ENCODE data around the gene H2AZ2.
"Not testable (repeated sequence)": the region's sequence is repeated elsewhere in the genome, so short reads cannot be mapped to it uniquely, and the experiment has no call there.

Gene H2AZ2

DNA sequence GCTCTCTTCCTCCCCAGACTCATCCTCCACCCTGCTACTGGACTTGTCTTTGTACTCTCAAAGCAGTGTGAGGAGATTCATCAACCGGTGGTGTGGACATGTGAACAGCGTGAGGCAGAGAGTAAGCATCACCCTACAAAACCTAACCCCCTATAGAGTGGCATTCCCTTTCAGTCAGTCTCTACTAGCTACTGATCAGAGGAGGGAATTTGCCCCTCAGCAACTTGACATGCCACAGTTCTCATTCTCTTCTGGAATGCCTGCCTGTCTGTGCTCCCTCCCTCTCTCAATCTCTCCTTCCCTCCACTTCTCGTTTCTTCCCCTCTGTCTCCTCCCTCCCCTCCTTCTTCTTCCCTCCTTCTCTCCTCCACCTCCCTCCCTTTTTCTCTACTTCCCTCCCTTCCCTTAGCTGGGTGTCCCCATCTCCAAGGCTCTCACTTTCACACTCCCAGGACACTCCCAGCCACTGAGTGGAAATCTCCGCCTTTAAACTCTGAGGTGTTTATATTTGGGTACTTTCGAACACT is 24.6 kb downstream of the H2AZ2 start:
- in situ Hi-C loops (cut with MboI; ENCODE audit: low sequenced_read_pairs), result no loop called here

DNA sequence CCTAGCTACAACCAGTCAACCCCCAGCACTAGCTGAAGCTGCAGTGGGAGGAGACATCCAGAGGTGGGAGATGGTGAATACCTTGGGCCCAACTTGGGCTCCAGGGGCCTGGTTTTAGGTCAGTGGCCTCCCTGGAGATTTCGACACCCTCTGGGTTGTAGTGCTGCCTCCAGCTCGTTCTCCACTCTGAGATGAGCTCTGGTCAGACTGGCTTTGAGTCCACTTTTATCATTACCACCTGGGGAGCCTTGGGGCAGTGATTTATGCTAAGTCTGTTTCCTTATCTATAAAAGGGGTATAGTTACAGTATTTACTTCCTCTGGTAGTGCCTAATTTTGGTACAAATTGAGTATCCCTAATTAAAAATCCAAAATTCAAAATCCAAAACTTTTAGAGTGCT is 28.6 kb downstream of the H2AZ2 start:
- in situ Hi-C loops (cut with MboI; ENCODE audit: low sequenced_read_pairs), result no loop called here

DNA sequence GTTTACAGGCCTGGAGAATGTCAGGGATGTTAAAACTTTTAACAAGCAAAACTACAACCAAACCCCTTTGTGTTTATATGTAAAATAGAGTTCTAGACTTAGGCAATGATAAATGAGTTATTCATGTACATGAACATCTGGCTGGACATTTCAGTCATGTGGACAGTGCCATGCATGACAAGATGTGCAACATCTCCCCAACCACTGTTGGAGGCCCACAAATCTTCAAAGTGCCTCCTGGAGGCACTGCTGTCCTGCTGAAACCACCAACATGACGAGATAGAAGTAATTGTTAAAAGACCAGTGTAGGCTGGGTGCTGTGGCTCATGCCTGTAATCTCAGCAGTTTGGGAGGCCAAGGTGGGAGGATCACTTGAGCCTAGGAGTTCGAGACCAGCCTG is 33.0 kb downstream of the H2AZ2 start:
- in situ Hi-C loops (cut with MboI; ENCODE audit: low sequenced_read_pairs), result no loop called here

GRCh38 chr7:44811571-44811970 is 36.3 kb downstream of the H2AZ2 start:
- in situ Hi-C loops (cut with MboI; ENCODE audit: low sequenced_read_pairs), result no loop called here

DNA sequence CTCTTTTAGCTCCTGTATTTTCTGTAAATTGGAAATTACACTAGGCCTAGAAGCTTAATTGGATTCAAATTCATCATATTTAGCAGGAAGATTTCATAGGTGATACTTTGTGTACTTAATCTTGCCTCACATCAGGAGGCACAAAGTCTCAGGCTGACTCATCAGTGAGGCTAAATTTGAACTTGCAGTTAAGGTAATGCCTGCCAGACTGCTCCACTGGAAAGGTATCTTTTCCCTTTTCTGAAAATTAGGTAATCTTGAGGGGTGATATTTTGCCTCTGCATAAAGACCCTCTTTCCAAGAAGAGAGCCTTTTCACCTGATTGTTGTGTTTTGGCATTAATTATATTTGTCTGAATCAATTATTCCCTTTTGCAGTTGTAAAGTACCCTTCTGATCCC is 36.8 kb downstream of the H2AZ2 start:
- in situ Hi-C loops (cut with MboI; ENCODE audit: low sequenced_read_pairs), result no loop called here

GRCh38 chr7:44808914-44809393 is 38.9 kb downstream of the H2AZ2 start:
- in situ Hi-C loops (cut with MboI; ENCODE audit: low sequenced_read_pairs), result no loop called here

DNA sequence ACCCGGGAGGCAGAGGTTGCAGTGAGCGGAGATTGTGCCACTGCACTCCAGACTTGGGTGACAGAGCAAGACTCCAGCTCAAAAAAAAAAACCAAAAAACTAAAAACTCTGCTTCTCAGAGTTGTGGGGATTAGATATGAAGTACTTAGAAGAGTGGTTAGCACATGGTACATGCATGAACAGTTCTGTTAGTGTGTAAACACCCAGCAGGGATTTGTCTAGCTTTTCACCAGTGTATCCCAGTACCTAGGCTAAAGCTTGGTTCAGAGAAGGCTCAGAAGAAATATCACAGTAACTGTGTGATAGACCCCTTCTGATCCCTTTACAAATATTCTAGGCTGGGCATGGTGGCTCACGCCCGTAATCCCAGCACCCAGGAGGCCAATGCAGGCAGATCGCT is 41.9 kb downstream of the H2AZ2 start:
- in situ Hi-C loops (cut with MboI; ENCODE audit: low sequenced_read_pairs), result no loop called here

GRCh38 chr7:44803828-44804519 is 43.9 kb downstream of the H2AZ2 start:
- in situ Hi-C loops (cut with MboI; ENCODE audit: low sequenced_read_pairs), result not testable (repeated sequence)

- in situ Hi-C loops (cut with MboI; ENCODE audit: low sequenced_read_pairs), result no loop called here
These were observed 45.4 kb downstream of the H2AZ2 start for GRCh38 chr7:44802418-44803025.

DNA sequence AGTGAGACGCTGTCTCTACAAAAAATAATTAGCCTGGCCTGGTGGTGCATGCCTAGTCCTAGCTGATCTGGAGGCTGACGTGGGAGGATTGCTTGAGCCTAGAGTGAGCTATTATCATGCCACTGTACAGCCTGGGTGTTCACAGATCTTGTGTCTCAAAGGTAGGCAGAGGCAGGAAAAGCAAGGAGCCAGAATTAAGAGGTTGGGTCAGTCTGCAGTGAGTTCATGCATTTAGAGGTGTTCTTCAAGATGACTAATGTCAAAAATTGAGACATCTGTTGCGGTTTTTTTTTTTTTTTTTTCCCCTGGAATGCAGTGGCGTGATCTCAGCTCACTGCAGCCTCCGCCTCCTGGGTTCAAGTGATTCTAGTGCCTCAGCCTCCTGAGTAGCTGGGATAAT is 46.0 kb downstream of the H2AZ2 start:
- in situ Hi-C loops (cut with MboI; ENCODE audit: low sequenced_read_pairs), result no loop called here

GRCh38 chr7:44799939-44800338 is 47.9 kb downstream of the H2AZ2 start:
- in situ Hi-C loops (cut with MboI; ENCODE audit: low sequenced_read_pairs), result no loop called here

DNA sequence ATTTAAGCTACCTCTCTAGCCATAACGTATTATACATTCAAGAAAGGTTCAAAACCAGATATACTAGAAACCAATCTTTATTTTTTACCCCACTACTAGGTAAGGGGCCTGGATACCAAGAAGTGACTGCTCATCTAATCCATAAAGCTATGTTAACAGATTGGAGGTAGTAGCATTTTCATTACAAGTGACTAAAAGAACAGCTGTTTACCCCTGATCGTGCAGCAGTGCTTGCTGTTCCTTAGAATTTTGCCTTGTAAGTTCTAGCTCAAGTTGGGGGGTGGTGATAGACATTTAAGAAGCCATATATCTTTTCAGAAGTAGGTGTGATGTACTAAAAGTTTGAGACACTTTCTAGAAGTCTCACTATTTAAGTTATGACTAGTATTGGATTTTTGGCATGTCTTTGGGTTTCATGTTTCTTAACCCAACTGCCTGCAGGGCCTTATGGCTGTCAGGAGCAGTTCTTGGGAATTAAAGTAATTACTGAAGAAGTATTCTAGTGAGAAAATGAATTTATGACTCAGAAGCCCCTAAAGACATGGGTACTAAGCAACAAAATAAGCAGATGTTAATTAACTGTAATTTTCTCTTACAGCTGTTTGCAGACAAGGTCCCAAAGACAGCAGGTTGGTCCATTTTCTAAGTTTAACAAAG is 49.1 kb downstream of the H2AZ2 start:
- in situ Hi-C loops (cut with MboI; ENCODE audit: low sequenced_read_pairs), result no loop called here

- in situ Hi-C loops (cut with MboI; ENCODE audit: low sequenced_read_pairs), result no loop called here
These were observed 50.3 kb downstream of the H2AZ2 start for GRCh38 chr7:44797329-44798258.

DNA sequence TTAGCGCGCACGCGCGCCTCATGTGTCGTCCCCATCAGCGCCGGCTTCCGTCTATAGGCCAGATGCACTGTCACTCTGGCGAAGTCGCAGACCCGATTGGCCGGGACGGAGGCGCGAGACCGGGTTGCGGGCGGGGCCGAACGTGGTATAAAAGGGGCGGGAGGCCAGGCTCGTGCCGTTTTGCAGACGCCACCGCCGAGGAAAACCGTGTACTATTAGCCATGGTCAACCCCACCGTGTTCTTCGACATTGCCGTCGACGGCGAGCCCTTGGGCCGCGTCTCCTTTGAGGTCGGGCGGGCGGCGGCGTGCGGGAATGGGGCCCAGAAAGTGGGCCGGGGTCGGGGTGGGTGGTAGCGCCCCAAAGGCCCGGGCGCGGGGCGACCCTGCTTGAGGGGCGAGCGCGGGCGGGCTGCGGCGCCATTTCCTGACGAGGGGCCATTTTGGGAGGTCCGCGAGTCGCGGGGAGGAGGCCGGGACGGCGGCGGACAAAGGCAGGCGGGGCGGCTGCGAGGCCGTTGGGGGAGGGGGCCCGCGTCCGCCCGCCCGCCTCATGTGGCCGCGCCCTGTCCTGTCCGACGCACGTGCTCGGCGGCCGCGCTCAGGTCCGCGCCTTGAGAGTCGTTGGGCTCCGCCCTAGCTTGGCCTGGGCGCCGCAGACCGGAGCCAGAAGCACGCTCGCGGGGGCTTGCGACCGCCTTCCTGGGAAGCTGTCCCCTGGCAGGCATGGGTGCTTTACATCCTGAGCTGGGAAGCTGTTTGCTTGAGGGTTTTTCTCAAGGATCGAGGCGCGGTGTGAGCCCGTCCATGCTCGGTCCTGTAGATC is 51.2 kb downstream of the H2AZ2 start, which contains the start of gene PPIA:
Gene PPIA (plus strand): TSS at position 178 of the 825 bp plus-strand sequence. CDS start 44 bp downstream, at position 222.
- in situ Hi-C loops (cut with MboI; ENCODE audit: low sequenced_read_pairs), result no loop called here

- in situ Hi-C loops (cut with MboI; ENCODE audit: low sequenced_read_pairs), result no loop called here
These were observed 51.8 kb downstream of the H2AZ2 start for GRCh38 chr7:44796034-44796503.

GRCh38 chr7:44794331-44794730 is 53.6 kb downstream of the H2AZ2 start:
- in situ Hi-C loops (cut with MboI; ENCODE audit: low sequenced_read_pairs), result no loop called here

GRCh38 chr7:44793919-44794318 is 54.0 kb downstream of the H2AZ2 start:
- in situ Hi-C loops (cut with MboI; ENCODE audit: low sequenced_read_pairs), result no loop called here

- in situ Hi-C loops (cut with MboI; ENCODE audit: low sequenced_read_pairs), result no loop called here
These were observed 56.3 kb downstream of the H2AZ2 start for GRCh38 chr7:44791278-44792219.

DNA sequence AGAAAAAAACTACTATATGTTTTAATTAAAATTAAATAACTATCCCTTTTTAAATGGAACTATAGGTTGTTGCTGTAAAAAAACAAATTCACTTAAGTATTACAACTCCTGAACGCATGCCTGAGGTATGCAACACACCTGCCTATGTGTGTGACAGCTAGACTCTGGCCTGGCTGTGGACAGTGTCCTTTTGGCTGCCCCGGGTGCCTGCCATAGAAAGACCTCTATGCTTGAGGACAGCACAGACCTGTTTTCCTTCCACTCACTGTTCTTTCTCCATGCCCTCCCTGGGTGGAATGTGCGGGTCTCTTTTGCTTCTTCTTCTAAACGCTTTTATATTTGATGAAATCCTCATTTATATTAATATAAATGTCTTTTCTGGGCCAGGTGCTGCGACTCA is 57.9 kb downstream of the H2AZ2 start:
- in situ Hi-C loops (cut with MboI; ENCODE audit: low sequenced_read_pairs), result no loop called here
